ENCODE results near the gene GTF2IRD2.
"Not testable (repeated sequence)": the region's sequence is repeated elsewhere in the genome, so short reads cannot be mapped to it uniquely, and the experiment has no call there.

DNA sequence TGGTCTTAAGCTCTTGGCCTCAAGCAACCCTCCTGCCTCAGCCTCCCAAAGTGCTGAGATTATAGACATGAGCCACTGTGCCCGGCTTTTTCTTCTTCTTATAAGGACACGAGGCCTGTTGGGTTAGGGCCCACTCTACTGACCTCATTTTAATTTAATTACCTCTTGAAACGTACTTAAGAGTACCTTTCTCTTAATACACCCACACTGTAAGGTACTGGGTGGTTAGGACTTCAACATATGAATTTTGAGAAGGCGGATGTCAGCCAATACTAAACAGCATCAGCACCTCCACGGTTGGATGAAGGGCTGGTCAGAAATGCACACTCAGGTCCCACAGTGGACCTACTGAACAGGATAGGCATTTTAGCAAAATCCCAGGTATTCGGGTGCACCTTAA lies 69.7 kb downstream of the GTF2IRD2 start:
- not testable (repeated sequence) for TF ChIP-seq POLR2A (IDR thresholded peaks at IDR 0.05)
- TF ChIP-seq, protein P1, sequence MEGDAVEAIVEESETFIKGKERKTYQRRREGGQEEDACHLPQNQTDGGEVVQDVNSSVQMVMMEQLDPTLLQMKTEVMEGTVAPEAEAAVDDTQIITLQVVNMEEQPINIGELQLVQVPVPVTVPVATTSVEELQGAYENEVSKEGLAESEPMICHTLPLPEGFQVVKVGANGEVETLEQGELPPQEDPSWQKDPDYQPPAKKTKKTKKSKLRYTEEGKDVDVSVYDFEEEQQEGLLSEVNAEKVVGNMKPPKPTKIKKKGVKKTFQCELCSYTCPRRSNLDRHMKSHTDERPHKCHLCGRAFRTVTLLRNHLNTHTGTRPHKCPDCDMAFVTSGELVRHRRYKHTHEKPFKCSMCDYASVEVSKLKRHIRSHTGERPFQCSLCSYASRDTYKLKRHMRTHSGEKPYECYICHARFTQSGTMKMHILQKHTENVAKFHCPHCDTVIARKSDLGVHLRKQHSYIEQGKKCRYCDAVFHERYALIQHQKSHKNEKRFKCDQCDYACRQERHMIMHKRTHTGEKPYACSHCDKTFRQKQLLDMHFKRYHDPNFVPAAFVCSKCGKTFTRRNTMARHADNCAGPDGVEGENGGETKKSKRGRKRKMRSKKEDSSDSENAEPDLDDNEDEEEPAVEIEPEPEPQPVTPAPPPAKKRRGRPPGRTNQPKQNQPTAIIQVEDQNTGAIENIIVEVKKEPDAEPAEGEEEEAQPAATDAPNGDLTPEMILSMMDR (IDR thresholded peaks at IDR 0.05) = not testable (repeated sequence)
